ENCODE measurements around the gene IFT74.

IFT74 gene

DNA sequence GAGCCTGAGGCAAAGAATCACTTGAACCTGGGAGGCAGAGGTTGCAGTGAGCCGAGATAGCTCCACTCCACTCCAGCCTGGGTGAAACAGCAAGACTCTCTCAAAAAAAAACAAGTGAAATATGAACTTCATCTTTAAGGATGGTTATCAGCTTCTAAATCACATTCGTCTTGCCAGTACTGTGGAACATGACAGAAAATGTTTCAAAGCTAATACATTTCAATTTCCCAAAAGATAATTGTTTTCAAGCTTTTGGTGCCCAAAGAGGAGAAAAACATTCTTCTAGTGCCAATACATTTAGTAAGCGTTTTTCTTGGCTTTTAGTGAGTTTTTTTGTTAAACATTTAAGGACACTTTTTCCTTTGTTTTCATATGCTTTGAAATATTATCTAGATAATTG lies 4.4 kb upstream of the IFT74 start:
- TF ChIP-seq, protein P1, sequence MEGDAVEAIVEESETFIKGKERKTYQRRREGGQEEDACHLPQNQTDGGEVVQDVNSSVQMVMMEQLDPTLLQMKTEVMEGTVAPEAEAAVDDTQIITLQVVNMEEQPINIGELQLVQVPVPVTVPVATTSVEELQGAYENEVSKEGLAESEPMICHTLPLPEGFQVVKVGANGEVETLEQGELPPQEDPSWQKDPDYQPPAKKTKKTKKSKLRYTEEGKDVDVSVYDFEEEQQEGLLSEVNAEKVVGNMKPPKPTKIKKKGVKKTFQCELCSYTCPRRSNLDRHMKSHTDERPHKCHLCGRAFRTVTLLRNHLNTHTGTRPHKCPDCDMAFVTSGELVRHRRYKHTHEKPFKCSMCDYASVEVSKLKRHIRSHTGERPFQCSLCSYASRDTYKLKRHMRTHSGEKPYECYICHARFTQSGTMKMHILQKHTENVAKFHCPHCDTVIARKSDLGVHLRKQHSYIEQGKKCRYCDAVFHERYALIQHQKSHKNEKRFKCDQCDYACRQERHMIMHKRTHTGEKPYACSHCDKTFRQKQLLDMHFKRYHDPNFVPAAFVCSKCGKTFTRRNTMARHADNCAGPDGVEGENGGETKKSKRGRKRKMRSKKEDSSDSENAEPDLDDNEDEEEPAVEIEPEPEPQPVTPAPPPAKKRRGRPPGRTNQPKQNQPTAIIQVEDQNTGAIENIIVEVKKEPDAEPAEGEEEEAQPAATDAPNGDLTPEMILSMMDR (IDR thresholded peaks at IDR 0.05) = no peak

DNA sequence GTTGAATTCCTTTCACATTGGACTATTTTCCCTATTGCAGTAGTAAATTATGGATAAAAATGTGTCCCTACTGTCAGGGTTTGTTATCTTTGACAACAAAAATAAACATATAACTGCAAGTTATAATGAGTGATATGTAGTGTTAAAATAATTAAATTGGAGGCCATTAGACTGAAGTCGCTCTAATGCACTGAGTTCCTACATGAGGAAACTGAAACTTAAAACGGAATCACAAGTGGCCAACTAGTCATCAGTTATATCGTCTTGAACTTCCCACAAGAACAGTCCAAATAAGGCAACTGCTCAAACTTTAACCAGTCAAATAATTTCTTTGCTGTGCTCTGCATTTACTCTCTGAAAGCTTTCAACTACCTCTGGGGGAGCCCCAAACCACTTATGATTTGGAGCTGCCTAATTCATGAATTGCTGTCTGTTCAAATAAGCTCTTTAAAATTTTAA lies 2.1 kb upstream of the IFT74 start:
- TF ChIP-seq, protein P1 (IDR thresholded peaks at IDR 0.05) = no peak

- TF ChIP-seq, protein P1 (IDR thresholded peaks at IDR 0.05) = no peak
These were observed 849 bp upstream of the IFT74 start for GRCh38 chr9:26955222-26955903.

- TF ChIP-seq, protein P1 (IDR thresholded peaks at IDR 0.05) = no peak
These were observed 635 bp downstream of the IFT74 start for GRCh38 chr9:26956860-26957233.

DNA sequence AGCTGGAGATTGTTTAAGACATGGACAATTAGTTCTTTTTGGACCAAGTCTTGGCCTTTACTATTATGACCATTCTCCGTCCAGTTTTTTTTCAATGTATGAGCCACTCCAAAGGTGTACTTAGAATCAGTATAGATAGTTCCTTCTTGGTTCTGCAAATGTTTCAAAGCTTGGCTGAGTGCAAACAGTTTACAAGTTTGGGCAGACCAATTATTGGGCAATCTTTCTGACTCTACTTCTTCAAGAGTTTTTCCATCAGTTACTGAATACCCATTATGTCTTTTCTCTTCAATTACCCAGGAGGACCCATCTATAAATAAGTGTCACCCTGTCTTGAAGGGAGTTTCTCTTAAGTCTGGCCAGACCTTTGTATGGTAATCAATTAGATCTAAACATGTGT lies 15.5 kb downstream of the IFT74 start:
- TF ChIP-seq, protein P1 (IDR thresholded peaks at IDR 0.05) = no peak

DNA sequence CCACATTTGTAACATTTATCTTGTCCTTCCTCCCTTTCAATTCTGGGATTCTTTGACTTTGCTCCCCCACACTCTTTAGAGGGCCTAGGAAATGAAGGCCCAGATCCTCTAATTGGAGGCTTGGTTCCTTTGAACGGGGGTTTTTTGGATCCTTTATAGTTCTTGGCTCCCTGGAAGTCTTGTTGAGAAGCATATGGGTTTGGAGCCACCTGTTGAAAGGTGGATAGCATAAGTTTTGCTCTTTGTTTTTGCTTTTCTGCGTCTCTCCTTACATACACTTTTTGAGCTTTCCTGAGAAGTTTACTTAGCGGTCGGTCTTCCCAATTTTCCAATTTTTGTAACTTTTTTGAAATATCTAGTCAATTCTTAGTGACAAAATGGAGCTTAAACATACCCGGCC lies 17.8 kb downstream of the IFT74 start:
- TF ChIP-seq, protein P1 (IDR thresholded peaks at IDR 0.05) = no peak

GRCh38 chr9:26974927-26975326 lies 18.7 kb downstream of the IFT74 start:
- TF ChIP-seq, protein P1 (IDR thresholded peaks at IDR 0.05) = no peak
